Psoas muscle (tissue), 8 donors: ENCODE results near the gene PPRC1. TPM values are rescaled to one million over a fixed set of nuclear protein-coding genes. Genes with fewer than 3 reads are reported as not detected.

ENCODE experiments used
- ATAC-seq, 4 donors: fragments of 200-7000 bp; cut with Tn5 transposase; one replicate each; pipeline ENCODE4 v1.9.1; 2020; ENCODE audit warnings: moderate library complexity in 3 of 4, mild to moderate bottlenecking in 2 of 4
- DNase-seq, 2 donors: peaks; one replicate each; pipeline ENCODE4 v3.0.0-alpha.2; 2020
- H3K27ac ChIP-seq: fragments of 200-600 bp; one replicate; pipeline ENCODE4 v1.8.0; 2022
- H3K27me3 ChIP-seq, 3 donors: fragments of 200-600 bp in 1 of 3; one replicate each; pipeline versions ENCODE4 v1.6.1 to v1.8.0; 2013 to 2022; ENCODE audit warnings: low read length in 2 of 3, mild to moderate bottlenecking in 2 of 3, moderate library complexity in 1 of 3; ENCODE audit not compliant: insufficient read depth in 3 of 3
- H3K36me3 ChIP-seq, 2 donors: fragments of 200-600 bp in 1 of 2; one replicate each; pipeline versions ENCODE4 v1.6.1 to v1.8.0; 2013 to 2022; ENCODE audit warnings: low read depth in 1 of 2, mild to moderate bottlenecking in 1 of 2, moderate library complexity in 1 of 2; ENCODE audit not compliant: insufficient read depth in 1 of 2
- H3K4me1 ChIP-seq: fragments of 200-600 bp; one replicate; pipeline ENCODE4 v1.8.0; 2022
- H3K4me3 ChIP-seq: fragments of 200-600 bp; one replicate; pipeline ENCODE4 v1.8.0; 2022; ENCODE audit warnings: mild to moderate bottlenecking
- H3K9me3 ChIP-seq: fragments of 200-600 bp; one replicate; pipeline ENCODE4 v1.8.0; 2022
- WGBS, 3 donors: extraction: QIAGEN DNeasy Blood & Tissue Kit; methylation state at CpG; one replicate each; pipeline versions ENCODE4 v1.1.6 to v1.1.7; 2013; 5-methylcytosine and 5-hydroxymethylcytosine counted together
- intact Hi-C, 2 donors: fragments of 100-400 bp; cut with DNase I; formaldehyde crosslinking; loops; one replicate each; pipeline versions ENCODE4 v1.11.0 to v1.14.2; 2022
- polyA plus RNA-seq, 3 donors: library from polyadenylated mRNA; stranded (reverse); fragments of 200-250 nt; gene quantifications; one replicate each; pipeline ENCODE4 v1.2.3, GENCODE V29; 2013
- total RNA-seq, 4 donors: library from RNA; stranded (reverse); fragmentation: NEBNext Ultra II Directional in 2 of 4; extraction: Animal tissue kit (Norgen Biotek cat#: 25700) in 2 of 4; gene quantifications; one replicate each; pipeline versions ENCODE4 v1.2.1 to v1.2.4, GENCODE V29; 2021 to 2023
- TF ChIP-seq, protein P1 (sequence below): fragments of 200-600 bp; IDR thresholded peaks from one replicate; pipeline ENCODE4 v1.8.0; 2022; ENCODE audit warnings: antibody characterized with exemption
- donor health status: healthy with polysubstance abuse.
- donor health status: DM: no; HTN: no; CAD: no; lungs with moderate emphysema.
- donor health status: Bipolar disorder and iron deficiency.
- donor health status: healthy.
- donor health status: DM: yes; HTN: yes; CAD: no.
- donor health status: DM: no; HTN: no; CAD: no.
- donor health status: DM: no; HTN: no; CAD: no.
- donor health status: DM: yes; HTN: yes; CAD: no.

Gene PPRC1
- total and polyA plus RNA-seq, 7 donors: 14.7 to 57.5 (median 27.2) TPM

DNA sequence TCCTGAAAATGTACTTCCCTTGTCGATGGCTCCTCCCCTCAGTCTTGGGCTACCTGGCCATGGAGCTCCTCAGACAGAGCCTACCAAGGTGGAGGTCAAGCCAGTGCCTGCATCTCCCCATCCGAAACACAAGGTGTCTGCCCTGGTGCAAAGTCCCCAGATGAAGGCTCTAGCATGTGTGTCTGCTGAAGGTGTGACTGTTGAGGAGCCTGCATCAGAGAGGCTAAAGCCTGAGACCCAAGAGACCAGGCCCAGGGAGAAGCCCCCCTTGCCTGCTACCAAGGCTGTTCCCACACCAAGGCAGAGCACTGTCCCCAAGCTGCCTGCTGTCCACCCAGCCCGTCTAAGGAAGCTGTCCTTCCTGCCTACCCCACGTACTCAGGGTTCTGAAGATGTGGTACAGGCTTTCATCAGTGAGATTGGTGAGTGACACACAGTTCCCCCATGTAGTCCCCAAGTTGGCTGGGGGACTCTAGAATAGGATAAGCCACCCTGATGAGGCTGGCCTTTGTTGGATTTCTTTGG, 8.8 kb downstream of the PPRC1 start:
- H3K27ac ChIP-seq: no peak overlapping the region
- peaks cover 0 to 89% of the 10 kb centered on the region in 2 donors for H3K36me3 ChIP-seq
- intact Hi-C loops: no loop called here
- WGBS, 3 donors: 89 to 90% (median 89%) methylated on average over 4 of the region's 4 CpGs
- H3K27me3 ChIP-seq: no peaks in the 10 kb centered on the region
- peaks cover 2% of the 10 kb centered on the region for H3K4me1 ChIP-seq
- no peak overlapping the region for H3K4me3 ChIP-seq
- DNase-seq (no peak), ATAC-seq (no peak)
- TF ChIP-seq, protein P1, sequence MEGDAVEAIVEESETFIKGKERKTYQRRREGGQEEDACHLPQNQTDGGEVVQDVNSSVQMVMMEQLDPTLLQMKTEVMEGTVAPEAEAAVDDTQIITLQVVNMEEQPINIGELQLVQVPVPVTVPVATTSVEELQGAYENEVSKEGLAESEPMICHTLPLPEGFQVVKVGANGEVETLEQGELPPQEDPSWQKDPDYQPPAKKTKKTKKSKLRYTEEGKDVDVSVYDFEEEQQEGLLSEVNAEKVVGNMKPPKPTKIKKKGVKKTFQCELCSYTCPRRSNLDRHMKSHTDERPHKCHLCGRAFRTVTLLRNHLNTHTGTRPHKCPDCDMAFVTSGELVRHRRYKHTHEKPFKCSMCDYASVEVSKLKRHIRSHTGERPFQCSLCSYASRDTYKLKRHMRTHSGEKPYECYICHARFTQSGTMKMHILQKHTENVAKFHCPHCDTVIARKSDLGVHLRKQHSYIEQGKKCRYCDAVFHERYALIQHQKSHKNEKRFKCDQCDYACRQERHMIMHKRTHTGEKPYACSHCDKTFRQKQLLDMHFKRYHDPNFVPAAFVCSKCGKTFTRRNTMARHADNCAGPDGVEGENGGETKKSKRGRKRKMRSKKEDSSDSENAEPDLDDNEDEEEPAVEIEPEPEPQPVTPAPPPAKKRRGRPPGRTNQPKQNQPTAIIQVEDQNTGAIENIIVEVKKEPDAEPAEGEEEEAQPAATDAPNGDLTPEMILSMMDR: no peak
- H3K9me3 ChIP-seq: no peaks in the 10 kb centered on the region

DNA sequence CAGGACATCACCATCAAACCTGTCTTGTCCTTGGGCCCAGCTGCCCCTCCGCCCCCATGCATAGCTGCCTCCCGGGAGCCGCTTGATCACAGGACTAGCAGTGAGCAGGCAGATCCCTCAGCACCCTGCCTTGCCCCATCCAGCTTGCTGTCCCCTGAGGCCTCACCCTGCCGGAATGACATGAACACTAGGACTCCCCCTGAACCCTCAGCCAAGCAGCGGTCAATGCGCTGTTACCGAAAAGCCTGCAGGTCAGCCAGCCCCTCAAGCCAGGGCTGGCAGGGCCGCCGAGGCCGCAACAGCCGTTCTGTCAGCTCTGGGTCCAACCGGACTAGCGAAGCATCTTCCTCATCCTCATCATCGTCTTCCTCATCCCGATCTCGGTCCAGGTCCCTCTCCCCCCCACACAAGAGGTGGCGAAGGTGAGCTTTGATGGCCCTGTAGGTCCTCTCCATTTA, 14.2 kb downstream of the PPRC1 start:
- Histone ChIP-seq H3K4me1 (no peaks in the 10 kb centered on the region), H3K4me3 (no peak overlapping the region), H3K36me3 (peaks cover 3 to 86% of the 10 kb centered on the region in 2 donors), H3K9me3 (no peaks in the 10 kb centered on the region), H3K27me3 (no peaks in the 10 kb centered on the region), H3K27ac (no peak overlapping the region)
- DNase-seq (no peak), ATAC-seq (no peak)
- WGBS, 3 donors: 88 to 89% (median 88%) methylated on average over 17 of the region's 17 CpGs
- TF ChIP-seq, protein P1: no peak
- intact Hi-C loops: no loop called here

DNA sequence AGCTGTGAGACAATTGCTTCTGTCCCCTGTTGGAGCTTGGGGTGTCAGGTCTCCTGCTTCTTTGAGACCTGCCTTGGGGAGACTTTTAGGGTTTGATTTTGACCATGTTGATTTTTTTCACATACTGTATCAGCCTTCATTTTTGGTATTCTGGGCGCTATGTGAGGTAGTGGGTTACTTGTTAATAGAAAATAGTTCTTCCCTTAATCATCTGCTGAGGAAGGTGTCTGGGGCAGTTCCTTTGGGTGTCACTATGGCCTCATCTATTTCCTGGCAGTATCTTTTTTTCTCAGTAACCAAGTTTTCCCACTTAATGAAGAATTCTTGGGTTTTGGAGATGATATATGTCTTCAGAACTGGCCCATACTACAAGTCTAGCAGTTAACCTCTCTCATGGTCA, 14.7 kb downstream of the PPRC1 start:
- H3K9me3 ChIP-seq: no peaks in the 10 kb centered on the region
- no peaks in the 10 kb centered on the region for H3K27me3 ChIP-seq
- TF ChIP-seq, protein P1: no peak
- H3K36me3 ChIP-seq: peaks cover 3 to 80% of the 10 kb centered on the region in 2 donors
- no peaks in the 10 kb centered on the region for H3K4me1 ChIP-seq
- no peak for DNase-seq
- no peak overlapping the region for H3K4me3 ChIP-seq
- intact Hi-C loops: no loop called here
- ATAC-seq: no peak
- 92 to 100% (median 96%) methylated on average over 1 of the region's 1 CpG for WGBS, 3 donors
- H3K27ac ChIP-seq: no peak overlapping the region

DNA sequence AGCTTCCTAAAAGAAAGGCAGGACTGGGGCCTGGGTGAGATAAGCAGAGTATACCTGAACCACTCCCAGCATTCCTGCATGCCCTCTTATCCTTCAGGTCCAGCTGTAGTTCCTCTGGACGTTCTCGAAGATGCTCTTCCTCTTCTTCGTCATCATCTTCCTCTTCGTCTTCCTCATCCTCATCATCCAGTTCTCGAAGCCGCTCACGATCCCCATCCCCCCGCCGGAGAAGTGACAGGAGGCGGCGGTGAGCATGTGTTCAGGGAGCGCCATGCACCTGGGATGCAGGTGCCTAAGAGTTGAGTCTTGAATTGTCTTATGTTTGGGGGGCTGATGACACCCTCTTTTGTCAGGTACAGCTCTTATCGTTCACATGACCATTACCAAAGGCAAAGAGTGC, 15.4 kb downstream of the PPRC1 start:
- WGBS, 3 donors: 93 to 94% (median 94%) methylated on average over 13 of the region's 13 CpGs
- no peak overlapping the region for H3K4me3 ChIP-seq
- ATAC-seq (no peak), DNase-seq (no peak)
- no peaks in the 10 kb centered on the region for H3K9me3 ChIP-seq
- TF ChIP-seq, protein P1: no peak
- intact Hi-C loops: no loop called here
- H3K4me1 ChIP-seq: peaks cover 6% of the 10 kb centered on the region
- H3K27ac ChIP-seq: no peak overlapping the region
- H3K27me3 ChIP-seq: no peaks in the 10 kb centered on the region
- H3K36me3 ChIP-seq: peaks cover 3 to 73% of the 10 kb centered on the region in 2 donors
